ENCODE measurements around the gene SARDH. TPM values are rescaled to one million over a fixed set of nuclear protein-coding genes. Genes with fewer than 3 reads are reported as not detected.
A peak's percentile ranks its signal among the peaks of the same experiment; 100 is the strongest.

Gene SARDH
- total RNA-seq, 1 experiment from 2014 or later: 5.3 TPM

DNA sequence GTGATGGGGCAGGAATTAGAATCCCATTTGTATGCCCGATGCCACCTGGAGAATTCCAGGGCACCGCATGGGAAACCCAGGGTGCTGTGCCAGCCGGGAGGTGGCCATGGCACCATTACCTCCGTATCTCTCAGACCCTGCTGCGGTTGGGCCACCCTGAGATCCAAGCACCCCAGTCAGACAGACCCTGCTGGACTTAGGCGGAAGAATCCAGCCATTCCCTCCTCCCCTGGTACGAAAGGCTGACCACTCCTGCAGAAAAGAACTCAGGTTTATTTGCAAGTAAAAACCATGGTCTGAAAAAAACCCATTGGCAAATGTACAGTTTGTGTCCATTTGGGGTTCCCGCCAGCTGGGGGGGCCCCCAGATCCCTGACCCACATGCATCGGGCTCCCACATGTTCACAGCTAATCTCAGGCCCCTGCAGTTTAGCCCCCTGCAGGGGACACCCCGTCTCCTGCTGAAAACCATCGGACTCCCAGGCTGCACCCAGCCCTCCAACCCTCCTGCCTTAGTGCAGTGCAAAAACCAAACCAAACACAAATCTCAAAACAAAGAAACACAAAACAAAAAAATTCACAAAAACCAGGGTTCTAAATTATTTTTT lies 23.6 kb upstream of the SARDH start:
- H3K9me3 ChIP-seq (ENCODE audit: control insufficient read depth, low read depth, low read length): no peaks in the 10 kb centered on the region
- Mint-ChIP-seq H3K27ac (peak overlapping the region in 1 of 3 experiments; percentile 13; a peak in 1 of 7 replicates), H3K4me1 (peaks cover 2 to 6% of the 10 kb centered on the region in 2 experiments; a peak in 3 of 4 replicates), H3K27me3 (ENCODE audit: low read depth) (no peaks in the 10 kb centered on the region; the same call in 1 of the 2 replicates), H3K9me3 (peaks cover 1 to 4% of the 10 kb centered on the region in 2 experiments), H3K36me3 (ENCODE audit: insufficient read depth in 1 of 3, low read depth in 3 of 3) (peaks cover 17 to 48% (median 32%) of the 10 kb centered on the region in 3 experiments), H3K4me3 (no peak overlapping the region)
- H3K23me2 ChIP-seq (ENCODE audit: insufficient read length, low read depth, low read length, poor library complexity, severe bottlenecking): no peaks in the 10 kb centered on the region
- WGBS (ENCODE audit: extremely low coverage, insufficient read length, low lambda C conversion rate): no CpG with 5 or more reads among the region's 11 CpGs
- H2AK5ac ChIP-seq (ENCODE audit: insufficient read length, low read length): no peak overlapping the region
- no peaks in the 10 kb centered on the region for H3K79me1 ChIP-seq (ENCODE audit: insufficient read depth, low read depth, low read length, poor library complexity, severe bottlenecking)
- no peaks in the 10 kb centered on the region for H3K4me1 ChIP-seq (ENCODE audit: insufficient read depth, low read length)
- H2BK15ac ChIP-seq (ENCODE audit: low read depth, low read length): no peak overlapping the region
- no peak overlapping the region for H3K14ac ChIP-seq (ENCODE audit: insufficient read depth, low read length)
- no peak overlapping the region for H4K8ac ChIP-seq (replicated peaks; ENCODE audit: insufficient read length, low read depth, low read length)
- H3K18ac ChIP-seq (ENCODE audit: insufficient read length, low read depth, low read length): no peak overlapping the region
- H3K4ac ChIP-seq (ENCODE audit: low read depth, low read length): no peak overlapping the region
- no peak overlapping the region for H2BK120ac ChIP-seq (ENCODE audit: low read depth, low read length, poor library complexity, severe bottlenecking)
- H3K4me2 ChIP-seq (ENCODE audit: insufficient read depth, insufficient read length, low read length): no peak overlapping the region
- H2BK20ac ChIP-seq (ENCODE audit: low read depth, low read length, poor library complexity, severe bottlenecking): no peak overlapping the region
- no peak overlapping the region for H2AFZ ChIP-seq (ENCODE audit: low read length)
- H3T11ph ChIP-seq (ENCODE audit: low read length): no peak overlapping the region
- TF ChIP-seq, protein P1, sequence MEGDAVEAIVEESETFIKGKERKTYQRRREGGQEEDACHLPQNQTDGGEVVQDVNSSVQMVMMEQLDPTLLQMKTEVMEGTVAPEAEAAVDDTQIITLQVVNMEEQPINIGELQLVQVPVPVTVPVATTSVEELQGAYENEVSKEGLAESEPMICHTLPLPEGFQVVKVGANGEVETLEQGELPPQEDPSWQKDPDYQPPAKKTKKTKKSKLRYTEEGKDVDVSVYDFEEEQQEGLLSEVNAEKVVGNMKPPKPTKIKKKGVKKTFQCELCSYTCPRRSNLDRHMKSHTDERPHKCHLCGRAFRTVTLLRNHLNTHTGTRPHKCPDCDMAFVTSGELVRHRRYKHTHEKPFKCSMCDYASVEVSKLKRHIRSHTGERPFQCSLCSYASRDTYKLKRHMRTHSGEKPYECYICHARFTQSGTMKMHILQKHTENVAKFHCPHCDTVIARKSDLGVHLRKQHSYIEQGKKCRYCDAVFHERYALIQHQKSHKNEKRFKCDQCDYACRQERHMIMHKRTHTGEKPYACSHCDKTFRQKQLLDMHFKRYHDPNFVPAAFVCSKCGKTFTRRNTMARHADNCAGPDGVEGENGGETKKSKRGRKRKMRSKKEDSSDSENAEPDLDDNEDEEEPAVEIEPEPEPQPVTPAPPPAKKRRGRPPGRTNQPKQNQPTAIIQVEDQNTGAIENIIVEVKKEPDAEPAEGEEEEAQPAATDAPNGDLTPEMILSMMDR (conservative IDR thresholded peaks at IDR 0.05): no peak
- H2BK5ac ChIP-seq (ENCODE audit: insufficient read length, low read length): no peak overlapping the region
- no peak overlapping the region for H3K56ac ChIP-seq (ENCODE audit: insufficient read length, low read depth, low read length)
- H4K20me1 ChIP-seq (ENCODE audit: control insufficient read depth, insufficient read depth, insufficient read length): no peaks in the 10 kb centered on the region
- H3K23ac ChIP-seq (ENCODE audit: insufficient read length, low read depth, low read length): no peak overlapping the region
- peak; percentile 14 for DNase-seq
- no peaks in the 10 kb centered on the region for H3K27me3 ChIP-seq (ENCODE audit: insufficient read depth, low read length)
- no peaks in the 10 kb centered on the region for H3K79me2 ChIP-seq (ENCODE audit: insufficient read depth, low read length)
- H4K5ac ChIP-seq (ENCODE audit: insufficient read length, low read depth, low read length): no peak overlapping the region
- H3K27ac ChIP-seq (ENCODE audit: insufficient read length, low read depth, low read length): no peak overlapping the region
- H2BK12ac ChIP-seq (ENCODE audit: insufficient read length, low read depth, low read length): no peak overlapping the region
- H3K9ac ChIP-seq (ENCODE audit: extremely low read depth, insufficient read length, low read length): no peak overlapping the region
- no peak overlapping the region for H4K91ac ChIP-seq (ENCODE audit: insufficient read length, low read depth, low read length)

Measured in H9 (cell line).